ENCODE data around the gene ADARB2. TPM values are rescaled to one million over a fixed set of nuclear protein-coding genes. Genes with fewer than 3 reads are reported as not detected.
"Not testable (repeated sequence)": the region's sequence is repeated elsewhere in the genome, so short reads cannot be mapped to it uniquely, and the experiment has no call there.

The ADARB2 gene
- total RNA-seq, 2 experiments from 2014 or later = 0.28 to 0.40 TPM

DNA sequence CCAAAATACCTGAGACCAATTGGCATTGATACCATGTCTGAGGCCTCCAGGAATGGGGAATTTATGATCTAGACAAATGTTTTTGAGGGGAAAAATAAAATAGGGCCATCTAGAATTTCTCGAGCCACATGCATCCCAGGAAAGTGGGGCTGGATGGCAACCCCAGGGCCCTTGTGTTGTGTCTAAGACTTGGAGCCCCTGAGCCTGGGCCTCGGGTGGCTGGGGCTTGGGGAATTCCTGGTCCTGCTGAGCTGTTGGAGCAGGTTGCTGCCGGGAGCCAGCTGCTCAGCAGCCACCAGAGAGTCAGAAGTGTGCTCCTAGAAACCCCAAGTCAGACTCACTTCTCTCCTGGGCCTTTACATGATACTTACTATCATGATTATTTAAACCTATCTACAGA lies 508.2 kb downstream of the ADARB2 start:
- POLR2A ChIA-PET = no interaction called here
- H3K9me3 Mint-ChIP-seq = no peaks in the 10 kb centered on the region
- no peak overlapping the region for H3K27ac Mint-ChIP-seq
- DNase-seq = no peak
- peaks cover 10% of the 10 kb centered on the region for H3K27me3 Mint-ChIP-seq
- no peak for ATAC-seq (ENCODE audit: low read depth)
- no peaks in the 10 kb centered on the region for H3K36me3 Mint-ChIP-seq
- no peaks in the 10 kb centered on the region for H3K4me1 Mint-ChIP-seq
- H3K4me3 Mint-ChIP-seq = no peak overlapping the region

DNA sequence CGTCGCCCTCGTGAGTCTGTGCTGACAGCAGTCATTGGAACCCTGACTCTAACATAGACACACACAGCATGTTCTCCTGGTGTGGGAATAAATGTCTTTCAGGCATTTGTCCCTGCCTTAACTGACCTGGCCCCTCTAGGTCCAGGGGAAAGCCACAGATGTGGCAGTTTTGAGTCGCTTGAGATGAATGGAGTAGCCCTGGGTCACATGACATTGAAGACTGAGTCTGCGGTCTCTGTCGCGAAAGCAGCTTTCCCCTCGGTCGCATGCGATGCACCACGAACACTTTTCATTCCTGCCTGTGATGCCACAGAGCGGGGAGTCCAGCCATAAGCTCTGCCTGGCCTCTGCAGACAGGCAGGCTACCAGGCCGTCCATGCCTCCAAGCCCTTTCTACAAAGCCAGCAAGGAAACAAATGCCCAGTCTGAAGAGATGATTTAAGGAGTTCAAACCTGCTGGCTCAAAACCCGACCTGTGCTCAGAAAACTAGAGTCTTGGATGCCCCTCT lies 508.8 kb downstream of the ADARB2 start:
- no peaks in the 10 kb centered on the region for H3K4me1 Mint-ChIP-seq
- peaks cover 14% of the 10 kb centered on the region for H3K27me3 Mint-ChIP-seq

DNA sequence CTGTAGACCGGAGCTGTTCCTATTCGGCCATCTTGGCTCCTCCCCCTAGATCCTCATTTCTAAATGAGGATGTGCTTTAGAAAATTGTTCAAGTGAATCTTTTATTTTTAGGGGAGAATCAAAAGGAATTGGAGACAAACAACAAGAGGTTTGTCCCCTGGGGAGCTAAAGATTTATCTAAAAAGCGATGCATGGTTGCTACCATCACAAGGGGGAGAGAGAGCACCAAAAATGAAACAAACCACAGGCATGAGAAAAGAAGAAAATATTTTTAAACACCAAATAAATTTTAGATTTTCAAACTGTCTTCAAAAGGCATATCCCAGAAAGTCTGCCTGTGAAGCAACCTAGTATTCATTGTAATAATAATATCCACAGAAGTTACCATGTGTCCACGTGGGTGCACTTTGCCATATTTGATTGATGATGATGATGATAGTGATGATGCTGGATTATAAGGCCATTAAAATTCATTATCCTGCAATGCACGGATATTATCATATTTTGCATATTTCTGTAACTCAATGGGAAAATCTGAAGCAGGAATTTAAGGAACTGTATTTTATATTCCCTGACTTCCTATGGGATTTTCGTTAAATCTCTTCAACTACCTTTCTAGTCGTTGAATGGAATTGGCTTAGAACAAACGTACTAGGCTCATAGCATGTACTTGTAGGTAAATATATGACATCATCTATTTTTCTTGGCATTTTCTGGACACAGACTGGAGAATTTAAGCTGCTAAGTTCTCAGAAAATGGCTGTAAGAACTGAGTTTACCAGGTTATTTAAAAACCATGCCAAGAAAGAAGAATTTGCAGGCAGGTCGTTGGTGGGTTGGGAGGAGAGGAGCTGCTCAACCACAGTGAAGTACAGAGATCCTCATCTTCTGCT lies 509.6 kb downstream of the ADARB2 start:
- Mint-ChIP-seq H3K9me3 (no peaks in the 10 kb centered on the region), H3K4me3 (no peak overlapping the region), H3K36me3 (no peaks in the 10 kb centered on the region), H3K4me1 (no peaks in the 10 kb centered on the region), H3K27me3 (peaks cover 14% of the 10 kb centered on the region), H3K27ac (no peak overlapping the region)
- no peak for ATAC-seq (ENCODE audit: low read depth)
- POLR2A ChIA-PET = no interaction called here
- no peak for DNase-seq

More for the DNA sequence above, 508.8 kb downstream of the ADARB2 start:
- DNase-seq (no peak), ATAC-seq (ENCODE audit: low read depth) (no peak)
- no peaks in the 10 kb centered on the region for H3K36me3 Mint-ChIP-seq
- POLR2A ChIA-PET = no interaction called here
- no peak overlapping the region for H3K27ac Mint-ChIP-seq
- no peaks in the 10 kb centered on the region for H3K9me3 Mint-ChIP-seq
- H3K4me3 Mint-ChIP-seq = no peak overlapping the region

DNA sequence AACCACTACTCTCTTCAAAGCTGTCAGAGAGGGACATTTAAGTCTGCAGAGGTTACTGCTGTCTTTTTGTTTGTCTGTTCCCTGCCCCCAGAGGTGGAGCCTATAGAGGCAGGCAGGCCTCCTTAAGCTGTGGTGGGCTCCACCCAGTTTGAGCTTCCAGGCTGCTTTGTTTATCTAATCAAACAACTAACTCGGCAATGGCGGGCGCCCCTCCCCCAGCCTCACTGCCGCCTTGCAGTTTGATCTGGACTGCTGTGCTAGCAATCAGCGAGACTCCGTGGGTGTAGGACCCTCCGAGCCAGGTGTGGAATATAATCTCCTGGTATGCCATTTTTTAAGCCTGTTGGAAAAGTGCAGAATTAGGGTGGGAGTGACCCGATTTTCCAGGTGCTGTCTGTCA lies 510.4 kb downstream of the ADARB2 start:
- ATAC-seq (ENCODE audit: low read depth); H3K36me3 Mint-ChIP-seq: not testable (repeated sequence)

DNA sequence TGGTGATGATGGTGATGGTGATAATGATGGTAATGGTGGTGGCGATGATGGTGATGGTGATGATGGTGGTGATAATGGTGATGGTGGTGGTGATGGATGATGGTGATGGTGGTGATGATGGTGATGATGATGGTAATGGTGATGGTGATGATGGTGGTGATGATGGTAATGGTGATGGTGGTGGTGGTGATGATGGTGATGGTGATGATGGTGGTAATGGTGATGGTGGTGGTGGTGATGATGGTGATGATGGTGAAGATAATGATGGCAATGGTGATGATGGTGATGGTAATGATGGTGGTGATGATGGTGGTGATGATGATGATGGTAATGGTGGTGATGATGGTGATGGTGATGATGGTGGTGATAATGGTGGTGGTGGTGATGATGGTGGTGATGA lies 517.5 kb downstream of the ADARB2 start:
- DNase-seq; H3K9me3 Mint-ChIP-seq; H3K4me1 Mint-ChIP-seq; H3K4me3 Mint-ChIP-seq; ATAC-seq (ENCODE audit: low read depth); H3K27ac Mint-ChIP-seq; H3K36me3 Mint-ChIP-seq; POLR2A ChIA-PET; H3K27me3 Mint-ChIP-seq: not testable (repeated sequence)

More for the DNA sequence above, 510.4 kb downstream of the ADARB2 start:
- POLR2A ChIA-PET, H3K27ac Mint-ChIP-seq, H3K4me3 Mint-ChIP-seq, H3K9me3 Mint-ChIP-seq, H3K4me1 Mint-ChIP-seq, DNase-seq: not testable (repeated sequence)
- peaks cover 14% of the 10 kb centered on the region for H3K27me3 Mint-ChIP-seq

DNA sequence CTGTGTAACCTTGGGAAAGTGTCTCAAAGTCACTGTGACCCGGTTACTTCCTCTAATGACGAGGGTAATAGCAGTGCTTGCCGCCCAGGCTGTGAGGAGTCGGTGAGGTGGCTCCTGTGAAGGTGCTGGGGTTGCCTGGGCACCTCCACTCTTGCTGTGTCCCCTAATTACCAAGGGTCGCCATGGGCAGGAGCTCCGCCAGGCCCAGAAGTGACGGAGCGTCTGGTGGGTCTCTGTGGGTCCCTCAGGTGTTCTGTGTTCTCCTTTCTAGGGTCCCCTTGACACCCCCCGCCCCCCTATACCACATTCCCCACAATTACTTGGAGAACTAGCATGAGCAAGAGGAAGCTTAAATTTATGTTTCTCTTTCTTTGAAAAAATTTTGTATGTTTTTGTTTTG lies 519.7 kb downstream of the ADARB2 start:
- H3K36me3 Mint-ChIP-seq = no peaks in the 10 kb centered on the region
- no peak for DNase-seq
- H3K4me1 Mint-ChIP-seq = no peaks in the 10 kb centered on the region
- H3K9me3 Mint-ChIP-seq = no peaks in the 10 kb centered on the region
- POLR2A ChIA-PET = interaction anchor here (0.6 kb wide), 1 partner anchor 127 kb away, joined by 4 read pairs; no protein-coding TSS in a partner anchor
- no peak for ATAC-seq (ENCODE audit: low read depth)
- H3K27ac Mint-ChIP-seq = no peak overlapping the region
- no peak overlapping the region for H3K4me3 Mint-ChIP-seq
- H3K27me3 Mint-ChIP-seq = no peaks in the 10 kb centered on the region

DNA sequence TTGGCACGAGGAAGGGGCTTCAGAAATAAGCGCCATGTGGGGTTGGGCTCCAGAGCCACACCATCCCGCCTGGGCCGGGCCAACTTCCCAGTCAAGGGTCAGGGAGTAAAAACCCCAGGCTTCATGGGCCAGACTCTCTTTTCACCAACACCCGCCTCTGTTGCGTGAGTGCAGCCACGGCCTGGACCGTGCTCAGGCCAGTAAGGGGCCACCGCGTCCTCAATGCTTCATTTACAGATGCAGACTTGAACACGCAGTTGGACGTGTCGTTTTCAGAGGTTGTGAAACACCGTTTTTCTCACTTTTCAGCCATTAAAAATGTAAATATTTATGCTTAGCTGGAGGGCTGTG lies 520.1 kb downstream of the ADARB2 start:
- no peaks in the 10 kb centered on the region for H3K4me1 Mint-ChIP-seq
- no peaks in the 10 kb centered on the region for H3K36me3 Mint-ChIP-seq
- DNase-seq (no peak), ATAC-seq (ENCODE audit: low read depth) (no peak)
- no peak overlapping the region for H3K27ac Mint-ChIP-seq
- POLR2A ChIA-PET = no interaction called here
- no peaks in the 10 kb centered on the region for H3K9me3 Mint-ChIP-seq
- no peak overlapping the region for H3K4me3 Mint-ChIP-seq
- H3K27me3 Mint-ChIP-seq = no peaks in the 10 kb centered on the region

DNA sequence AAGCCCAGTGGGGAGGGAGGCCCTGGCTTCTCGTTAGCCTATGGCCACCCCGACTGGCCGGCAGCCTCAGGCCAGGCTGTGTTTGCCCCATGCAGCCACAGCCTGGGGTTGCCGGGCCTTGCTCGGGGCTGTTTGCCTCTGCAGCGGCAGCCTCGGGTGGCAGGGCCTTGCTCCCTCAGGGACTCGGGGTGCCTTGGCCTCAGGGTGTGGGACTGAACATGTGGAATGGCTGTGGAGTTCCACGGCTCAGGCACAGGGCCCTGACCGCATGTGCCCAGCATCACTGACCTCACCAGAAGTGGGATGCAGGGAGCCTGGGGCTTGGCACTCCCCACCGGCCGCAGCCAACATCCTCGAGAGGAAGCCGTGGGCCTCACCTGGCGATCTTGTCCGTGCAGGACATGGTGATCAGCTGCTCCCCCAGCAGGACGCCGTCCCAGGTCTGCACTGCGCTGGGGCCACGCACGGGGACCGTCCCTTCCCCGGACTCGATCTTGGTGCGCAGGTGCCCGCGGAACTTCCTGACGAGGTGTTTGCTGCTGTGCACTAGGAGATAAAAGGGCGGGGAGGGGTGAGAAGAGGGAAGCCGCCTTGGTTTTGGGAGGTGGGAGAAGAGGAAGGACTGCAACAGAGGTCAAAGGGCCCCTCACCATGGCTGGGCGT lies 520.6 kb downstream of the ADARB2 start:
- Mint-ChIP-seq H3K4me1 (no peaks in the 10 kb centered on the region), H3K9me3 (no peaks in the 10 kb centered on the region), H3K4me3 (no peak overlapping the region), H3K36me3 (no peaks in the 10 kb centered on the region), H3K27ac (no peak overlapping the region), H3K27me3 (no peaks in the 10 kb centered on the region)
- ATAC-seq (ENCODE audit: low read depth) (no peak), DNase-seq (no peak)
- POLR2A ChIA-PET = no interaction called here

DNA sequence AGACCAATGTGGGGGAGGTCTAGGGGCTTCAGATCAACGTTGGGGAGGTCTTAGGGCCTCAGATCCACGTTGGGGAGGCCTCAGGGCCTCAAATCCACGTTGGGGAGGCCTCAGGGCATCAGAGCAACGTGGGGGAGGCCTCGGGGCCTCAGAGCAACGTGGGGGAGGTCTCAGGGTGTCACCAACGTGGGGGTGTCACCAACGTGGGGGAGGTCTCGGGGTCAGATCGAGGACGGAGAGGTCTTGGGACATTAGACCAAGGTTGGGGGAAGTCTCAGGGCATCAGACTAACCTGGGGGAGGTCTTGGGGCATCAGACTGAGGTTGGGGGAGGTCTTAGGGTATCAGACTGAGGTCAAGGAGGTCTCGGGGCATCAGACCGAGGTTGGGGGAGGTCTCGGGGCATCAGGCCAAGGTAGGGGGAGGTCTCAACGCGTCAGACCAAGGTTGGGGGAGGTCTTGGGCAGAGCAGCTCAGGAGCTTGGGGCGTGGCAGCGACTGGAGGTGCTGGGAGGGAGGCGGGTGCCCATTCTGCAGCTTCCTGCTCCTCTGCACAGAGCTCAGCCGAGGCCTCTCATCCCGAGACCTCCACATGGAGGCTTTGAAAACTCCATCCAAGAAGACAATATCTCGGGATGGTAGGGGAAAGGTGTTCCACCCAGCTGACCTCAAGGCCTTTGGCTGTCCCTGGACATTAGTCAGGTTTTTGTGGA lies 521.3 kb downstream of the ADARB2 start:
- DNase-seq (no peak), ATAC-seq (ENCODE audit: low read depth) (no peak)
- Mint-ChIP-seq H3K9me3 (no peaks in the 10 kb centered on the region), H3K4me1 (no peaks in the 10 kb centered on the region), H3K27ac (no peak overlapping the region), H3K4me3 (no peak overlapping the region), H3K27me3 (no peaks in the 10 kb centered on the region), H3K36me3 (no peaks in the 10 kb centered on the region)
- POLR2A ChIA-PET = no interaction called here

DNA sequence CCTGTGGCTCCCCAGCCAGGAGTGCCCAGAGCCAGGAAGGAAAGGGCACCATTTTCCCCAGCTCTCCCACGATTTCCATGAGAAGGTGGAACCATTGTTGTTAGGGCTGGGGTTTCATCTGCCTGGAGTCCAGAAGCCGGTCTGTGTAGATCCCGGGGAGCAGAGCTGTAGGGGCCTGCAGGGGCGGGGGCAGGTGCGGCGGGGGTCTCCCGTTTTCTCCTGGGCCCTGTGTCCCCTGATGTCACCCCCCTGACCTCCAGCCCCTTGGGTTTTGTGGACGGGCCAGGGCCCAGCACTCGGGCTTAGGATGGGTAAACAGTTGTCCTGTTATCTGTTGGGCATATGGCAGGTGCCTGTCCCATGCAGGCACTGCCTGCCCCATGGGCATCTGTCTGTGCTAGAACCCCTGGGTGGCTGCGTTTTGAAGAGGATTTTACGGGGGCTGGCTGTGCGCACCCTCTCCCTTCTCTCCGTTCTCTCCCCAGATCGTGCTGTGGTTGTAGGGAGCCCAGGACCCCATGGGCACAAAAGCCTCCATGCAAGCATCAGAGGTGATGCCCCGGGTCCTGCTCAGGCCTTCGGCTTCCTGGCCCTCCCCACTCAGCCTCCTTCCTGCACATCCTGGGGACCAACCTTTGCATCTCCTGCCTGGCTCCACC lies 522.3 kb downstream of the ADARB2 start:
- ATAC-seq (ENCODE audit: low read depth) (no peak), DNase-seq (no peak)
- Mint-ChIP-seq H3K27ac (no peak overlapping the region), H3K4me3 (no peak overlapping the region), H3K9me3 (no peaks in the 10 kb centered on the region), H3K36me3 (no peaks in the 10 kb centered on the region), H3K27me3 (no peaks in the 10 kb centered on the region), H3K4me1 (no peaks in the 10 kb centered on the region)
- POLR2A ChIA-PET = no interaction called here

DNA sequence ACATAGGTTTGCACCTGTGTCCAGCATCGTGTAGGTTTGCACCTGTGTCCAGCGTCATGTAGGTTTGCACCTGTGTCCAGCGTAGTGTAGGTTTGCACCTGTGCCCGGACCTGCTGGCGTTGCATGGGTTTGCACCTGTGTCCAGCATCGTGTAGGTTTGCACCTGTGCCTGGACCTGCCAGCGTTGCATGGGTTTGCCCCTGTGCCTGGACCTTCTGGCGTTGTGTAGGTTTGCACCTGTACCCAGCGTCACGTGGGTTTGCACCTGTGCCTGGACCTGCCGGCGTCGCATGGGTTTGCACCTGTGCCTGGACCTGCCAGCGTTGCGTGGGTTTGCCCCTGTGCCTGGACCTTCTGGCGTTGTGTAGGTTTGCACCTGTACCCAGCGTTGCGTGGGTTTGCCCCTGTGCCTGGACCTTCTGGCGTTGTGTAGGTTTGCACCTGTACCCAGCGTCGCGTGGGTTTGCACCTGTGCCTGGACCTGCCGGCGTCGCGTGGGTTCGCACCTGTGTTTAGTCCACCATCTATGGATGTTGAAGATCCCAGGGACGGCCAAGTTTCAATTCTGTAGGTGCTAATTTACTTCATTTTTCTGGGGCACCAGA lies 523.2 kb downstream of the ADARB2 start:
- Mint-ChIP-seq H3K9me3 (no peaks in the 10 kb centered on the region), H3K4me3 (no peak overlapping the region), H3K27me3 (no peaks in the 10 kb centered on the region), H3K4me1 (no peaks in the 10 kb centered on the region), H3K36me3 (no peaks in the 10 kb centered on the region), H3K27ac (no peak overlapping the region)
- no peak for ATAC-seq (ENCODE audit: low read depth)
- no peak for DNase-seq
- POLR2A ChIA-PET = no interaction called here

DNA sequence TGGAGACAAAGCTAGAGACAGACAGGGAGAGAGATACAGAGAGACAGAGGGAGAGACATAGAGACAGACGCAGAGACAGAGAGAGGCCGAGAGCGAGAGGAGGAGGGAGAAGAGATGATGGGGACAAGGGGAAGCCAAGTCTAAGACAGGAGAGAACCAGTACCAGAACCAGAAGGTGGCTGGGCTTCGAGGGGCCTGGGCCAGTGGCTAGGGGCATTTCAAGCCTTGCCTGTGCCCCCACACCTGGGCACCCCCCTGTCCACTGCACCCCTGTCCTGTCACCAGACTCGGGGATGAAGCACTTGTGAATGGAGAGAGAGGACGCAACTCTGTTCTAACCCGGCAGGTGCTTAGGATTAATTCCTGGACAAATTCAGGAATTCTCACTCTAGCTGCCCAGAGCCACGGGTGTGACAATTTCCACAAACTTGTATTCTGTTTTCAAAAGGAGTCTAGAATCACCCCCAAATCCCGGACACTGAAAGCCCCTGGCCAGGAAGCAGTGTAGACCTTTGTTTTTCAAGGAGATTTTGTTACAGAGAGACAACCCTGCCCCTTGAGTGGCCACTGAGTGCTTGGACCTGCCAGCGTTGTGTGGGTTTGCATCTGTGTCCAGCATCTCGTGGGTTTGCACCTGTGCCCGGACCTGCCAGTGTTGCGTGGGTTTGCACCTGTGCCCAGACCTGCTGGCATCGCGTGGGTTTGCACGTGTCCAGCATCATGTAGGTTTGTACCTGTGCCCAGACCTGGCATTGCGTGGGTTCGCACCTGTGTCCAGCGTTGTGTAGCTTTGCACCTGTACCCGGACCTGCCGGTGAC lies 523.9 kb downstream of the ADARB2 start:
- H3K4me3 Mint-ChIP-seq = no peak overlapping the region

More for the DNA sequence above, 523.9 kb downstream of the ADARB2 start:
- ATAC-seq (ENCODE audit: low read depth) (no peak), DNase-seq (no peak)
- Mint-ChIP-seq H3K36me3 (no peaks in the 10 kb centered on the region), H3K4me1 (no peaks in the 10 kb centered on the region), H3K27me3 (no peaks in the 10 kb centered on the region), H3K27ac (no peak overlapping the region), H3K9me3 (no peaks in the 10 kb centered on the region)
- POLR2A ChIA-PET = no interaction called here

Data from activated naive CD8-positive, alpha-beta T cell treated with anti-CD3 and anti-CD28 coated beads, Interleukin-2, amount 10 ng/mL, durations not matched to agents 7 days and 5 days (primary cell).